ENCODE data around the gene DAPK1. TPM values are rescaled to one million over a fixed set of nuclear protein-coding genes. Genes with fewer than 3 reads are reported as not detected.

The DAPK1 gene
- total RNA-seq, 1 donor from 2014 or later = 17.8 TPM

DNA sequence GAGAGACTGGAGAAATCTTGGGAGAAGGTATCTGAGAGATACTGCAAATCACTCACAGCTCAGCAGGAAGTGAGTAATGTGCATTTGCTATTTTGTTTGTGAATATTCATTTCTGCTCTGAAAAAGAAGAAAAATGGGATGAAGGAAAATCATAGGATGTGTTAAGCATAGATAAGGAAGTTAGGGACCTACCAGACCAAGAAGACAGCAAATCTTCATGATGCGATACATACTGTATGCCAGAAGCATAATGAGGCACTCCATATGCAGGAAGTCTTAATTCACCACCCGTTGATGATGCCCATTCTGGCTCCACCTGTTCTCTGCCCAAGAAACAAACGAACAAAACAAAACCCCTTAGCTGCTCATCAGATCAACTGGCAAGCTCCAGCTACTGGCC is 6.1 kb upstream of the DAPK1 start:
- H3K4me1 ChIP-seq = no peaks in the 10 kb centered on the region
- H3K4me3 ChIP-seq = no peak overlapping the region
- no peaks in the 10 kb centered on the region for H3K36me3 ChIP-seq
- no peaks in the 10 kb centered on the region for H3K27me3 ChIP-seq
- TF ChIP-seq, protein P1, sequence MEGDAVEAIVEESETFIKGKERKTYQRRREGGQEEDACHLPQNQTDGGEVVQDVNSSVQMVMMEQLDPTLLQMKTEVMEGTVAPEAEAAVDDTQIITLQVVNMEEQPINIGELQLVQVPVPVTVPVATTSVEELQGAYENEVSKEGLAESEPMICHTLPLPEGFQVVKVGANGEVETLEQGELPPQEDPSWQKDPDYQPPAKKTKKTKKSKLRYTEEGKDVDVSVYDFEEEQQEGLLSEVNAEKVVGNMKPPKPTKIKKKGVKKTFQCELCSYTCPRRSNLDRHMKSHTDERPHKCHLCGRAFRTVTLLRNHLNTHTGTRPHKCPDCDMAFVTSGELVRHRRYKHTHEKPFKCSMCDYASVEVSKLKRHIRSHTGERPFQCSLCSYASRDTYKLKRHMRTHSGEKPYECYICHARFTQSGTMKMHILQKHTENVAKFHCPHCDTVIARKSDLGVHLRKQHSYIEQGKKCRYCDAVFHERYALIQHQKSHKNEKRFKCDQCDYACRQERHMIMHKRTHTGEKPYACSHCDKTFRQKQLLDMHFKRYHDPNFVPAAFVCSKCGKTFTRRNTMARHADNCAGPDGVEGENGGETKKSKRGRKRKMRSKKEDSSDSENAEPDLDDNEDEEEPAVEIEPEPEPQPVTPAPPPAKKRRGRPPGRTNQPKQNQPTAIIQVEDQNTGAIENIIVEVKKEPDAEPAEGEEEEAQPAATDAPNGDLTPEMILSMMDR (IDR thresholded peaks at IDR 0.05) = no peak
- no peak for DNase-seq (ENCODE audit: low spot score in 2 of 2)
- H3K9me3 ChIP-seq = no peaks in the 10 kb centered on the region
- no peak overlapping the region for H3K27ac ChIP-seq
- intact Hi-C loops (cut with DNase I) = loop anchor here (10.0 kb wide), 1 partner anchor 117 kb away; no protein-coding TSS in a partner anchor

DNA sequence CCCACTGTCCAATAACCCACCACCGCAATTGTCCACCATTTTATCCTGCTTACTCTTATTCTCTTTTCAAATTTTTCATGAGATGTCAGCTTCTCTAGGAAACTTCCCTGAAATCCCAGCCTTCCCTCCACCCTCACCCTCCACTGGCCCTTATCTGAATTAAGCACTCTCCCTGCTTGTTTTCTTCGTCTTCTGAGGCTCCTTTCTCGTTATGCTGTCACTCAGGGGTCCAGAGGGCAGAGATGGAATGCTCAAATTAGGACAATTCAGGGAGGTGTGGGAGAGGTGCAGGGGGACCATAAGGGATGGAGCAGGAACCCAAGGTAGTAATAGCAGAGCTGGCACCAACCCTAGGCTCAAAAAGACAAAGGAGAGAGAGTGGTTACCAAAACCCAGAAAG is 5.0 kb upstream of the DAPK1 start:
- no peak overlapping the region for H3K4me3 ChIP-seq
- no peaks in the 10 kb centered on the region for H3K27me3 ChIP-seq
- no peak for DNase-seq (ENCODE audit: low spot score in 2 of 2)
- no peaks in the 10 kb centered on the region for H3K4me1 ChIP-seq
- H3K27ac ChIP-seq = no peak overlapping the region
- H3K36me3 ChIP-seq = no peaks in the 10 kb centered on the region
- H3K9me3 ChIP-seq = no peaks in the 10 kb centered on the region
- intact Hi-C loops (cut with DNase I) = loop anchor here (10.0 kb wide), 1 partner anchor 118 kb away; no protein-coding TSS in a partner anchor
- TF ChIP-seq, protein P1 (IDR thresholded peaks at IDR 0.05) = no peak

DNA sequence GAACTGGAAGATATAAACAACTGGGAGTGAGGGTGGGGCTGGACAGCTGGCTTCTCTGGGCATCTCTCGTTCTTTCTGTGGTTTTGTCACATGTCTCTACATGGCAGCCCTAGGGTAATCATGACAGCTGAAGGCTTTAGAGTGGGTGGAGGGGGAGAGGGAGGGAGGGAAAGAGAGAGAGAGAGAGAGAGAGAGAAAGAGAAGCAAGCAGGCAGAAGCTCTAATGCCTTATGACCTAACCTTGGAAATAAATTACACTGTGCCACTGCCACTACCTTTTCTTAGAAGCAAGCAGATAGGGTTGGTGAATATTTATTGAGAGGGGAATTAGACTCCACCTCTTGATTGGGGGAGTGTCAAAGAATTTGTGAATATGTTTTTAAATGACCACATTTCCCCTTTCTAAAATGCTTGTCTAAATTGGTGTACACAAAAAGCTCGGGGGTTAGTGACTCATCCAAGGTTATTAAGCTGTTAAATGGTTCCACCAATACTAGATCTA is 2.6 kb upstream of the DAPK1 start:
- DNase-seq (ENCODE audit: low spot score in 2 of 2) = no peak
- H3K27me3 ChIP-seq = no peaks in the 10 kb centered on the region
- intact Hi-C loops (cut with DNase I) = loop anchor here (10.0 kb wide), 1 partner anchor 120 kb away; no protein-coding TSS in a partner anchor
- no peak overlapping the region for H3K27ac ChIP-seq
- no peaks in the 10 kb centered on the region for H3K36me3 ChIP-seq
- no peaks in the 10 kb centered on the region for H3K4me1 ChIP-seq
- TF ChIP-seq, protein P1 (IDR thresholded peaks at IDR 0.05) = no peak
- no peak overlapping the region for H3K4me3 ChIP-seq
- H3K9me3 ChIP-seq = no peaks in the 10 kb centered on the region

GRCh38 chr9:87497080-87497603 is 525 bp upstream of the DAPK1 start:
- H3K4me1 ChIP-seq = no peaks in the 10 kb centered on the region
- DNase-seq (ENCODE audit: low spot score in 2 of 2) = no peak
- H3K27me3 ChIP-seq = no peaks in the 10 kb centered on the region
- H3K27ac ChIP-seq = no peak overlapping the region
- H3K36me3 ChIP-seq = no peaks in the 10 kb centered on the region
- H3K9me3 ChIP-seq = no peaks in the 10 kb centered on the region
- intact Hi-C loops (cut with DNase I) = loop anchor here (10.0 kb wide), 1 partner anchor 122 kb away; no protein-coding TSS in a partner anchor
- peak overlapping the region; percentile 56 to 72 for H3K4me3 ChIP-seq
- TF ChIP-seq, protein P1 (IDR thresholded peaks at IDR 0.05) = no peak

DNA sequence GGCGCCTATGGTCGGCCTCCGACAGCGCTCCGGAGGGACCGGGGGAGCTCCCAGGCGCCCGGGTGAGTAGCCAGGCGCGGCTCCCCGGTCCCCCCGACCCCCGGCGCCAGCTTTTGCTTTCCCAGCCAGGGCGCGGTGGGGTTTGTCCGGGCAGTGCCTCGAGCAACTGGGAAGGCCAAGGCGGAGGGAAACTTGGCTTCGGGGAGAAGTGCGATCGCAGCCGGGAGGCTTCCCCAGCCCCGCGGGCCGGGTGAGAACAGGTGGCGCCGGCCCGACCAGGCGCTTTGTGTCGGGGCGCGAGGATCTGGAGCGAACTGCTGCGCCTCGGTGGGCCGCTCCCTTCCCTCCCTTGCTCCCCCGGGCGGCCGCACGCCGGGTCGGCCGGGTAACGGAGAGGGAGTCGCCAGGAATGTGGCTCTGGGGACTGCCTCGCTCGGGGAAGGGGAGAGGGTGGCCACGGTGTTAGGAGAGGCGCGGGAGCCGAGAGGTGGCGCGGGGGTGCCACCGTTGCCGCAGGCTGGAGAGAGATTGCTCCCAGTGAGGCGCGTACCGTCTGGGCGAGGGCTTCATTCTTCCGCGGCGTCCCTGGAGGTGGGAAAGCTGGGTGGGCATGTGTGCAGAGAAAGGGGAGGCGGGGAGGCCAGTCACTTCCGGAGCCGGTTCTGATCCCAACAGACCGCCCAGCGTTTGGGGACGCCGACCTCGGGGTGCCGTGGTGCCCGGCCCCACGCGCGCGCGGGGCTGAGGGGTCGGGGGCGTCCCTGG is 561 bp downstream of the DAPK1 start:
- H3K4me3 ChIP-seq = peak overlapping the region; percentile 56 to 72
- no peak for DNase-seq (ENCODE audit: low spot score in 2 of 2)
- intact Hi-C loops (cut with DNase I) = loop anchor here (10.0 kb wide), 1 partner anchor 123 kb away; no protein-coding TSS in a partner anchor
- H3K9me3 ChIP-seq = no peaks in the 10 kb centered on the region
- H3K27ac ChIP-seq = peak overlapping the region; percentile 40 to 58
- H3K36me3 ChIP-seq = no peaks in the 10 kb centered on the region
- TF ChIP-seq, protein P1 (IDR thresholded peaks at IDR 0.05) = peak in 1 of 3 experiments; percentile 8
- H3K4me1 ChIP-seq = no peaks in the 10 kb centered on the region
- no peaks in the 10 kb centered on the region for H3K27me3 ChIP-seq
